ENCODE measurements around the gene TAF11L10.
"Not testable (repeated sequence)": the region's sequence is repeated elsewhere in the genome, so short reads cannot be mapped to it uniquely, and the experiment has no call there.

The TAF11L10 gene

DNA sequence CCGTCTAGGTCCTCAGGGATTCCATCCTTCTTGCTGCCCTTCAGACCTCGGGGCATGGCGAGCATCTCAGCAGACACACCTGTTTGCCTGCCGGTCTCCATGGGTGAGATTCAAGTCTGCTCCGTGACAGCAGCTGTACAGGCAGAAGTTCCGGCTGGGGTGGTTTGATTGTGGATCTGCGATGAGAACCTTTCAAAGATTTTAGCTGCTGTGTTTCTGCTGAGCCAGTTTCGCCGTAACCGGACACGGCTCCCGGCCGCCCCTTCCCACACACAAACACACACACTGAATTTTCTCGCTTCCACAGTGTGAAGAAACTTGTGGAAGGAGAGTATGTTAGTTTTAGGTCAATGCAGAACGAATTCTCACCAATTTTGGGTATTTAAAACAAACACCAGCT, at the start of gene TAF11L10:
TAF11L10 (minus strand) TSS at position 101 of the 400 bp plus-strand sequence.
- not testable (repeated sequence) for DNase-seq

DNA sequence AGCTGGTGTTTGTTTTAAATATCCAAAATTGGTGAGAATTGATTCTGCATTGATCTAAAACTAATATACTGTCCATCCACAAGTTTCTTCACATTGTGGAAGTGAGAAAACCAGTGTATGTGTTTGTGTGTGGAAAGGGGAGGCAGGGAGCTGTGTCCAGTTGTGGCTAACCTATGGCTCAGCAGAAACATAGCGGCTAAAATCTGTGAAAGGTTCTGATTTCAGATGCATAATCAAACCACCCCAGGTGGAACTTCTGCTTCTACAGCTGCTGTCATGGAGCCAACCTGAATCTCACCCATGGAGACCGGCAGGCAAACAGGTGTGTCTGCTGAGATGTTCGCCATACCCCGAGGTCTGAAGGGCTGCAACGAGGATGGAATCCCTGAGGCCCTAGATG, 36.5 kb upstream of the TAF11L10 start, which contains the start of gene TAF11L14:
TAF11L14 (plus strand) TSS at position 301 of the 400 bp plus-strand sequence.
- no peak for DNase-seq

DNA sequence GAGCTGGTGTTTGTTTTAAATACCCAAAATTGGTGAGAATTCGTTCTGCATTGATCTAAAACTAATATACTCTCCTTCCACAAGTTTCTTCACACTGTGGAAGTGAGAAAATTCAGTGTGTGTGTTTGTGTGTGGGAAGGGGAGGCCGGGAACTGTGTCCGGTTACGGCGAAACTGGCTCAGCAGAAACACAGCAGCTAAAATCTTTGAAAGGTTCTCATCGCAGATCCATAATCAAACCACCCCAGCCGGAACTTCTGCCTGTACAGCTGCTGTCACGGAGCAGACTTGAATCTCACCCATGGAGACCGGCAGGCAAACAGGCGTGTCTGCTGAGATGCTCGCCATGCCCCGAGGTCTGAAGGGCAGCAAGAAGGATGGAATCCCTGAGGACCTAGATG, 34.2 kb upstream of the TAF11L10 start, which contains the start of gene TAF11L13:
TAF11L13 (plus strand) TSS at position 301 of the 400 bp plus-strand sequence.
- DNase-seq, result not testable (repeated sequence)

DNA sequence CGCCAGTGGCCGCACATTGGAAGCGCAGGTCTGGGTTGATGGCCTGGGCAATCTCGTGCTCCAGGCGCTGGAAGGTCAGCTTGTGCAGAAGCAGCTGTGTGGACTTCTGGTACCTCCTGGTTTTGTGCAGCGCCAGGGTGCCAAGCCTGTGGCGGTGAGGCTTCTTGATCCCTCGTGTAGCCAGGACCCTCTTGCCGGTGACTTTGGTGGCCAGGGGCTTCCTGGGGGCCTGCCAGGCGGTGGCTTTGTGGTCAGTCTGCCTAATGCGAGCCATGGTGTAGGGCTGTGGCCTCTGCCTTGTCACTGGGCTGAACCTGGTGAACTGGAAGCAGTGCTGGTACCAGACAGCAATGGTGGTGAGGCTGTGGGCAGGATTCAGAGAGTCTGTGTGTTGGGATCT, 28.1 kb upstream of the TAF11L10 start:
- no peak for DNase-seq

DNA sequence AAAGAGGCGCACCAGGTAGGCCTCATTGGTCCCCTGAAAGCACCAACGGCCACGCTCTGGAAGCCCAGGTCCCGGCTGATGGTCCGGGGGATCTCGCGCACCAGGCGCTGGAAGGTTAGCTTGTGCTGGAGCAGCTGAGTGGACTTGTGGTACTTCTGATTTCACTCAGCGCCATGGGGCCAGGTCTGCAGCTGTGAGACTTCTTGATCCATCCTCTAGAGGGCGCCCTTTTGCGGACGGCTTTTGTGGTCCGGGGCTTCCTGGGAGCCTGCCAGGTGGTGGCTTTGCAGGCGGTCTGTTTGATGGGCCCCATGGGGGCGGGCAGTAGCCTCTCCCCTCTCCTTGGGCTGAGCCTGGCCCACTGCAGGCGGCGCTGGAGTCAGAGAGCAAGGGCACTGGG, 23.0 kb upstream of the TAF11L10 start:
- DNase-seq, result no peak

DNA sequence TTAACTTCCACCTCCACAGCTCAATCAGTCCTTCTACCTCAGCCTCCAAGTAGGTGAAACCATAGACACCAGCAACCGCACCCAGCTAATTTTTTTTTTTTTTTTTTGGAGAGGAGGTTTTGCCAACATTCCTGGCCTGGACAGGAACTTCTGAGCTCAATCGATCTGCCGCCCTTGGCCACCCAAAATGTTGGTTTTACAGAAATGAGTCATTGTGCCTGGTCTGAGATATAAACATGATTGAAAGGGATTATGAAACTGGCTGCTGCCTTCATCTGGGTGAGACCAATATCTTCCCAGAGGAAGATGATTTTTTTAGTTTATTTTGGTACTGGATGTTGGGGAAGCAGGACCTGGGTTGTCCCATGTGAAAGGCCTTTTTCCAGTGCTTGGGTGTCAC, 21.7 kb upstream of the TAF11L10 start:
- DNase-seq, result no peak

DNA sequence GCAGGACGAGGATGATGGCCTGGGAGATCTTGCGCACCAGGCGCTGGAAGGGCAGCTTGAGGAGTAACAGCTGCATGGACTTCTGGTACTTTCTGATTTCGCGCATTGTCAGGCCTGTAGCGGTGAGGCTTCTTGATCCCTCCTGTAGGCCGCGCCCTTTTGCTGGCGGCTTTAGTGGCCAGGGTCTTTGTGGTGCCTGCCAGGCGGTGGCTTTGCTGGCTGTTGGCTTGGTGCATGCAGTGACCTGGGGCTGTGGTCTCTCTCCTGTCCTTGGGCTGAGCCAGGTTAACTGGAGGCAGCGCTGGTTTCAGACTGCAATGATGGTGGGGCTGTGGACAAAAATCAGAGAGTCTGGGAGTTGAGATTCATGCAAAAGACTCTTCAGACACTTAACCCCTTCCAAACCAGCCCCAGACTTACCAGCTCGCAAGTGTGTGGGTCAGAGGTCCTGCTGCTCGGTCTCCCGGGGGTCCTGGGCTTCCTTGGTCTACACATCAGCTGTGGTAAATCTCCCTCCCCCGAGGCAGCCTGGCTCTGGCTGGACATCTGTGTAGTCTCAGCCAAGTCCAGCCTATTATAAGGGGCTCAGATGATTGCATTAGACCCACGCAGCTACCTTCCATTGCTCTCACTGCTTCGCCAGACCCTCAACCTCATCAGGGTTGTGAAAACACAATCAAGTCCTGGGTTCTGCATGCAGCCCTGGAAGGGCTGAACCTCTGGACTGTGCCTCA, 17.4 kb upstream of the TAF11L10 start:
- DNase-seq, result no peak

DNA sequence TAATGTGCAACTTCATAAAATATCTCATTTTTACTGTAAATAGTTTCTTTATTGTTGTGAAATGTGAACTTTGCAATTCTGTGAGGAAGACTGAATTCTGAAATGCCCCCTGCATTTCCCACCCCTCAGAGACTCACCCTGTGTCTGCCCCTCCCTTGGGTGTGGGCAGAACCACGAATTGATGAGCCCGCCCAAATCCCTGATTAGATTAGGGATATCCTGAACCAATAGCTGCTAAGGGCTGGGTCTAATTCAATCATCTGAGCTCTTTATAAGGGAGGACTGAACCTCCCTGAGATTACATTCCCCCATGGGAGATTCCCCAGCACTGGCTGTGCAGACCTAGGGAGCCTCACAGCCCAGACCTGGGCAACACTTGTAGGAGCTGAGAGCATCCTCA, 12.5 kb upstream of the TAF11L10 start, which contains the start of gene TAF11L12:
TAF11L12 (plus strand) TSS at position 301 of the 400 bp plus-strand sequence.
- DNase-seq, result not testable (repeated sequence)

DNA sequence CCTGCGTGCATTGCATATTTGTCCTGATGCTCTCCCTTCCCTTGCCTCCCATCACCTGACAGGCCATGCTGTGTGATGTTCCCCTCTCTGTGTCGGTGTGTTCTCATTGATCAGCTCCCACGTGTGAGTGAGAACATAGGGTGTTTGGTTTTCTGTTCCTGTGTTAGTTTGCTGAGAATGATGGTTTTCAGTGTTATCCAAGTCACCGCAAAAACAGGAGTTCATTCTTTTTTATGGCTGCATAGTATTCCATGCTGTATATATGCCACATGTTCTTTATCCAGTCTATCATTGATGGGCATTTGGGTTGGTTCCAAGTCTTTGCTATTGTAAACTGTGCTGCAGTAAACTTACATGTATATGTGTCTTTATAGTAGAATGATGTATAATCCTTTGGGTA, 9.8 kb upstream of the TAF11L10 start:
- DNase-seq, result not testable (repeated sequence)

DNA sequence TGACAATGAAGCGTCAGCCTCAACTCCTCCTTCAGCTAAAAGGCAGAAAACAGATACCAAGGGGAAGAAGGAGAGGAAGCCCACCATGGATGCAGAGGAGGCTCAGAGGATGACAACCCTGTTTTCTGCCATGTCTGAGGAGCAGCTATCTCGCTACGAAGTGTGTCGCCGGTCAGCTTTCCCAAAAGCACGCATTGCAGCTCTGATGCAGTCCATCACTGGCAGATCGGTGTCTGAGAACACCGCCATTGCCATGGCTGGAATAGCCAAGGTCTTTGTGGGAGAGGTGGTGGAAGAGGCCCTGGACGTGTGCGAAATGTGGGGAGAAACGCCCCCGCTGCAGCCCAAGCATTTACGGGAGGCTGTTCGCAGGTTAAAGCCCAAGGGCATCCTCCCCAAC, 7.3 kb upstream of the TAF11L10 start:
- DNase-seq, result no peak

DNA sequence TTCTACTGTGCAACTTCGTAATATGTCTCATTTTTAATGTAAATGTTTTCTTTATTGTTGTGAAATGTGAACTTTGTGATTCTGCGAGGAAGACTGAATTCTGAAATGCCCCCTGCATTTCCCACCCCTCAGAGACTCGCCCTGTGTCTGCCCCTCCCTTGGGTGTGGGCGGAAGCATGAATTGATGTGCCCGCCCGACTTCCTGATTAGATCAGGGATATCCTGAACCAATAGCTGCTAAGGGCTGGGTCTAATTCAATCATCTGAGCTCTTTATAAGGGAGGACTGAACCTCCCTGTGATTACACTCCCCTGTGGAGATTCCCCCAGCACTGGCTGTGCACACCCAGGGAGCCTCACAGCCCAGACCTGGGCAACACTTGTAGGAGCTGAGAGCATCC, 6.3 kb upstream of the TAF11L10 start, which contains the start of gene TAF11L11:
TAF11L11 (plus strand) TSS at position 304 of the 400 bp plus-strand sequence.
- DNase-seq, result not testable (repeated sequence)

DNA sequence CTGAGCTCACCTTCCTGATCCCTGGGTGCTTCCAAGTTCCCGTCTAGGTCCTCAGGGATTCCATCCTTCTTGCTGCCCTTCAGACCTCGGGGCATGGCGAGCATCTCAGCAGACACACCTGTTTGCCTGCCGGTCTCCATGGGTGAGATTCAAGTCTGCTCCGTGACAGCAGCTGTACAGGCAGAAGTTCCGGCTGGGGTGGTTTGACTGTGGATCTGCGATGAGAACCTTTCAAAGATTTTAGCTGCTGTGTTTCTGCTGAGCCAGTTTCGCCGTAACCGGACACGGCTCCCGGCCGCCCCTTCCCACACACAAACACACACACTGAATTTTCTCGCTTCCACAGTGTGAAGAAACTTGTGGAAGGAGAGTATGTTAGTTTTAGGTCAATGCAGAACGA, 3.4 kb downstream of the TAF11L10 start, which contains the start of gene TAF11L9:
TAF11L9 (minus strand) TSS at position 140 of the 400 bp plus-strand sequence.
- DNase-seq, result not testable (repeated sequence)

DNA sequence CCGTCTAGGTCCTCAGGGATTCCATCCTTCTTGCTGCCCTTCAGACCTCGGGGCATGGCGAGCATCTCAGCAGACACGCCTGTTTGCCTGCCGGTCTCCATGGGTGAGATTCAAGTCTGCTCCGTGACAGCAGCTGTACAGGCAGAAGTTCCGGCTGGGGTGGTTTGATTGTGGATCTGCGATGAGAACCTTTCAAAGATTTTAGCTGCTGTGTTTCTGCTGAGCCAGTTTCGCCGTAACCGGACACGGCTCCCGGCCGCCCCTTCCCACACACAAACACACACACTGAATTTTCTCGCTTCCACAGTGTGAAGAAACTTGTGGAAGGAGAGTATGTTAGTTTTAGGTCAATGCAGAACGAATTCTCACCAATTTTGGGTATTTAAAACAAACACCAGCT, 6.8 kb downstream of the TAF11L10 start, which contains the start of gene TAF11L8:
TAF11L8 (minus strand) TSS at position 101 of the 400 bp plus-strand sequence.
- not testable (repeated sequence) for DNase-seq

DNA sequence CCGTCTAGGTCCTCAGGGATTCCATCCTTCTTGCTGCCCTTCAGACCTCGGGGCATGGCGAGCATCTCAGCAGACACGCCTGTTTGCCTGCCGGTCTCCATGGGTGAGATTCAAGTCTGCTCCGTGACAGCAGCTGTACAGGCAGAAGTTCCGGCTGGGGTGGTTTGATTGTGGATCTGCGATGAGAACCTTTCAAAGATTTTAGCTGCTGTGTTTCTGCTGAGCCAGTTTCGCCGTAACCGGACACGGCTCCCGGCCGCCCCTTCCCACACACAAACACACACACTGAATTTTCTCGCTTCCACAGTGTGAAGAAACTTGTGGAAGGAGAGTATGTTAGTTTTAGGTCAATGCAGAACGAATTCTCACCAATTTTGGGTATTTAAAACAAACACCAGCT, 12.0 kb downstream of the TAF11L10 start, which contains the start of gene TAF11L7:
TAF11L7 (minus strand) TSS at position 101 of the 400 bp plus-strand sequence.
- not testable (repeated sequence) for DNase-seq

Measured in NCI-H1048 (cell line).